Measurements from ENCODE around the gene PRPF38B. TPM values are rescaled to one million over a fixed set of nuclear protein-coding genes. Genes with fewer than 3 reads are reported as not detected.

Gene PRPF38B
- total and polyA plus RNA-seq, 2 experiments from 2014 or later: 40.5 to 86.4 TPM

DNA sequence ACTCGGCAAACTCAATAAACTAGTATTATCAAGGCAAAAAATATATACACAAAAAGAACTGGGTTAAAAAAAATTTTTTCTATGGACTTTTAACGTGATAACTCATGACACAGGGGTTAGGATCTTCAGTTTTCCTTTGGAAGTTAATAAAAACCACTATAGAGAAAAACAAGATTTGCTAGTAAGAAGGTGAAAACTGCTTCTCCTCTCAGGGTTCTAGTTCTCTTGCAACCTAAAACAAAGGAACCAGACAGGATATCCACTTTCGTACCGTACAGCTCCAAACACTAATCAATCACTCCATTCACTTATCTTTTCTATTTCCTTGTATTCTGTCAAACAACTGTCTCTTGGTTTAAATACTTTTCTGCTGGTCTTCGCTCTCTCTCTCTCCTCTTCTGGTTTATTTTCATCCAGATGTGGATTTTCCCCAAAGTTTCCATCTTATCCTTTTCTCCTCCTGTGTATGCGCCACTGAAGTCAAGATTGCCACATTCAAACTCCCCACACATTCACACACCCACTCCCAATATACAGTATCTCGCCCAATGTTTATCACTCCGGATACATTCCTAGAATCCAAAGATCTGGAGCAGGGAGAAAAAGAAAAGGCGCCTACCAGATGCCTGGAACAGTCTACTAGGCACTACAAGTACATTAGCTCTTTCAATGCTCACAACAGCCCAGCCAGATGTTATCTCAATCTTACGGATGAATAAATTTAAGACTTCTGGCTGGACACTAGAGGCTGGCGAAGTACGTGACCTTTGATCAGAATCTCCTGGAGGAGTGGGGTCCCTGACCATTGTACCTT is 775 bp upstream of the PRPF38B start (continued):
- TF ChIP-seq, protein P1, sequence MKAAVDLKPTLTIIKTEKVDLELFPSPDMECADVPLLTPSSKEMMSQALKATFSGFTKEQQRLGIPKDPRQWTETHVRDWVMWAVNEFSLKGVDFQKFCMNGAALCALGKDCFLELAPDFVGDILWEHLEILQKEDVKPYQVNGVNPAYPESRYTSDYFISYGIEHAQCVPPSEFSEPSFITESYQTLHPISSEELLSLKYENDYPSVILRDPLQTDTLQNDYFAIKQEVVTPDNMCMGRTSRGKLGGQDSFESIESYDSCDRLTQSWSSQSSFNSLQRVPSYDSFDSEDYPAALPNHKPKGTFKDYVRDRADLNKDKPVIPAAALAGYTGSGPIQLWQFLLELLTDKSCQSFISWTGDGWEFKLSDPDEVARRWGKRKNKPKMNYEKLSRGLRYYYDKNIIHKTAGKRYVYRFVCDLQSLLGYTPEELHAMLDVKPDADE (IDR thresholded peaks at IDR 0.05): no peak
- TF ChIP-seq, protein P2, sequence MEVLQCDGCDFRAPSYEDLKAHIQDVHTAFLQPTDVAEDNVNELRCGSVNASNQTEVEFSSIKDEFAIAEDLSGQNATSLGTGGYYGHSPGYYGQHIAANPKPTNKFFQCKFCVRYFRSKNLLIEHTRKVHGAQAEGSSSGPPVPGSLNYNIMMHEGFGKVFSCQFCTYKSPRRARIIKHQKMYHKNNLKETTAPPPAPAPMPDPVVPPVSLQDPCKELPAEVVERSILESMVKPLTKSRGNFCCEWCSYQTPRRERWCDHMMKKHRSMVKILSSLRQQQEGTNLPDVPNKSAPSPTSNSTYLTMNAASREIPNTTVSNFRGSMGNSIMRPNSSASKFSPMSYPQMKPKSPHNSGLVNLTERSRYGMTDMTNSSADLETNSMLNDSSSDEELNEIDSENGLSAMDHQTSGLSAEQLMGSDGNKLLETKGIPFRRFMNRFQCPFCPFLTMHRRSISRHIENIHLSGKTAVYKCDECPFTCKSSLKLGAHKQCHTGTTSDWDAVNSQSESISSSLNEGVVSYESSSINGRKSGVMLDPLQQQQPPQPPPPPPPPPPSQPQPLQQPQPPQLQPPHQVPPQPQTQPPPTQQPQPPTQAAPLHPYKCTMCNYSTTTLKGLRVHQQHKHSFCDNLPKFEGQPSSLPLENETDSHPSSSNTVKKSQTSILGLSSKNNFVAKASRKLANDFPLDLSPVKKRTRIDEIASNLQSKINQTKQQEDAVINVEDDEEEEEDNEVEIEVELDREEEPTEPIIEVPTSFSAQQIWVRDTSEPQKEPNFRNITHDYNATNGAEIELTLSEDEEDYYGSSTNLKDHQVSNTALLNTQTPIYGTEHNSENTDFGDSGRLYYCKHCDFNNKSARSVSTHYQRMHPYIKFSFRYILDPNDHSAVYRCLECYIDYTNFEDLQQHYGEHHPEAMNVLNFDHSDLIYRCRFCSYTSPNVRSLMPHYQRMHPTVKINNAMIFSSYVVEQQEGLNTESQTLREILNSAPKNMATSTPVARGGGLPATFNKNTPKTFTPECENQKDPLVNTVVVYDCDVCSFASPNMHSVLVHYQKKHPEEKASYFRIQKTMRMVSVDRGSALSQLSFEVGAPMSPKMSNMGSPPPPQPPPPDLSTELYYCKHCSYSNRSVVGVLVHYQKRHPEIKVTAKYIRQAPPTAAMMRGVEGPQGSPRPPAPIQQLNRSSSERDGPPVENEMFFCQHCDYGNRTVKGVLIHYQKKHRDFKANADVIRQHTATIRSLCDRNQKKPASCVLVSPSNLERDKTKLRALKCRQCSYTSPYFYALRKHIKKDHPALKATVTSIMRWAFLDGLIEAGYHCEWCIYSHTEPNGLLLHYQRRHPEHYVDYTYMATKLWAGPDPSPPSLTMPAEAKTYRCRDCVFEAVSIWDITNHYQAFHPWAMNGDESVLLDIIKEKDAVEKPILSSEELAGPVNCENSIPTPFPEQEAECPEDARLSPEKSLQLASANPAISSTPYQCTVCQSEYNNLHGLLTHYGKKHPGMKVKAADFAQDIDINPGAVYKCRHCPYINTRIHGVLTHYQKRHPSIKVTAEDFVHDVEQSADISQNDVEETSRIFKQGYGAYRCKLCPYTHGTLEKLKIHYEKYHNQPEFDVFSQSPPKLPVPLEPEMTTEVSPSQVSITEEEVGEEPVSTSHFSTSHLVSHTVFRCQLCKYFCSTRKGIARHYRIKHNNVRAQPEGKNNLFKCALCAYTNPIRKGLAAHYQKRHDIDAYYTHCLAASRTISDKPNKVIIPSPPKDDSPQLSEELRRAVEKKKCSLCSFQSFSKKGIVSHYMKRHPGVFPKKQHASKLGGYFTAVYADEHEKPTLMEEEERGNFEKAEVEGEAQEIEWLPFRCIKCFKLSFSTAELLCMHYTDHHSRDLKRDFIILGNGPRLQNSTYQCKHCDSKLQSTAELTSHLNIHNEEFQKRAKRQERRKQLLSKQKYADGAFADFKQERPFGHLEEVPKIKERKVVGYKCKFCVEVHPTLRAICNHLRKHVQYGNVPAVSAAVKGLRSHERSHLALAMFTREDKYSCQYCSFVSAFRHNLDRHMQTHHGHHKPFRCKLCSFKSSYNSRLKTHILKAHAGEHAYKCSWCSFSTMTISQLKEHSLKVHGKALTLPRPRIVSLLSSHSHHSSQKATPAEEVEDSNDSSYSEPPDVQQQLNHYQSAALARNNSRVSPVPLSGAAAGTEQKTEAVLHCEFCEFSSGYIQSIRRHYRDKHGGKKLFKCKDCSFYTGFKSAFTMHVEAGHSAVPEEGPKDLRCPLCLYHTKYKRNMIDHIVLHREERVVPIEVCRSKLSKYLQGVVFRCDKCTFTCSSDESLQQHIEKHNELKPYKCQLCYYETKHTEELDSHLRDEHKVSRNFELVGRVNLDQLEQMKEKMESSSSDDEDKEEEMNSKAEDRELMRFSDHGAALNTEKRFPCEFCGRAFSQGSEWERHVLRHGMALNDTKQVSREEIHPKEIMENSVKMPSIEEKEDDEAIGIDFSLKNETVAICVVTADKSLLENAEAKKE (CRISPR knock-in tag; IDR thresholded peaks at IDR 0.05): no peak
- TF ChIP-seq ZNF114 (CRISPR knock-in tag; IDR thresholded peaks at IDR 0.05): no peak
- no peak for TF ChIP-seq STAT1 (IDR thresholded peaks at IDR 0.05; ENCODE audit: unreplicated experiment)
- no peak for TF ChIP-seq EZH2 (IDR thresholded peaks at IDR 0.05; ENCODE audit: low read depth, unreplicated experiment)
- no peak for TF ChIP-seq ZNF331 (CRISPR knock-in tag; IDR thresholded peaks at IDR 0.05; ENCODE audit: low read depth)
- TF ChIP-seq EZH2phosphoT487 (IDR thresholded peaks at IDR 0.05; ENCODE audit: unreplicated experiment): no peak
